ENCODE results near the gene AFAP1.

DNA sequence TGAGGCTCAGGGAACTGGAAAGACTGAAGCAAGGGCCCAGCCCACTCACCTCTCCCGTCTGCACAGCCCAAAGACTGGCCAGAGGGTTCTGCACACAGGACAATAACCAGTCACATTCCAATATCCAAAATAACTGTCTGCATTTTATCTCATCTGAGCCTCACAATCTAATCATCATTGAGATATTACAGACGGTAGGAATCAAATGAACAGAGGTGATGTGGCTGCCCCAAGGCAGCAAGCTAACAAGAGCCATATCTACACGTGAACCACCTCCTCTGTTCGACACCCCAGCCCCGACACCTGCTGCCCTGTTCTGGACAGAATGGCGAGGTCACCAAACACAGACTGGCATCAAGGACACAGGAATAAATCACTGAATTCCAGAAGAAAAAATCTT lies 60.5 kb downstream of the AFAP1 start:
- TF ChIP-seq, protein P1, sequence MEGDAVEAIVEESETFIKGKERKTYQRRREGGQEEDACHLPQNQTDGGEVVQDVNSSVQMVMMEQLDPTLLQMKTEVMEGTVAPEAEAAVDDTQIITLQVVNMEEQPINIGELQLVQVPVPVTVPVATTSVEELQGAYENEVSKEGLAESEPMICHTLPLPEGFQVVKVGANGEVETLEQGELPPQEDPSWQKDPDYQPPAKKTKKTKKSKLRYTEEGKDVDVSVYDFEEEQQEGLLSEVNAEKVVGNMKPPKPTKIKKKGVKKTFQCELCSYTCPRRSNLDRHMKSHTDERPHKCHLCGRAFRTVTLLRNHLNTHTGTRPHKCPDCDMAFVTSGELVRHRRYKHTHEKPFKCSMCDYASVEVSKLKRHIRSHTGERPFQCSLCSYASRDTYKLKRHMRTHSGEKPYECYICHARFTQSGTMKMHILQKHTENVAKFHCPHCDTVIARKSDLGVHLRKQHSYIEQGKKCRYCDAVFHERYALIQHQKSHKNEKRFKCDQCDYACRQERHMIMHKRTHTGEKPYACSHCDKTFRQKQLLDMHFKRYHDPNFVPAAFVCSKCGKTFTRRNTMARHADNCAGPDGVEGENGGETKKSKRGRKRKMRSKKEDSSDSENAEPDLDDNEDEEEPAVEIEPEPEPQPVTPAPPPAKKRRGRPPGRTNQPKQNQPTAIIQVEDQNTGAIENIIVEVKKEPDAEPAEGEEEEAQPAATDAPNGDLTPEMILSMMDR (IDR thresholded peaks at IDR 0.05): no peak
- no peak for TF ChIP-seq ZFX (IDR thresholded peaks at IDR 0.05; ENCODE audit: borderline replicate concordance)
